Stomach (tissue), 9 donors: ENCODE measurements around the gene DENND6B. TPM values are rescaled to one million over a fixed set of nuclear protein-coding genes. Genes with fewer than 3 reads are reported as not detected.

Experiments used
- DNase-seq, 2 donors: peaks; one replicate each; pipeline versions ENCODE4 v3.0.0 to v3.0.0-alpha.2; 2013 to 2019
- H3K27ac ChIP-seq, 5 donors: fragments of 200-600 bp in 4 of 5; sonication (generic) in 4 of 5; one replicate each; pipeline ENCODE4 v1.5.1; 2013 to 2019; ENCODE audit warnings: mild to moderate bottlenecking in 1 of 5, moderate library complexity in 1 of 5
- H3K27me3 ChIP-seq, 3 donors: fragments of 200-600 bp; sonication (generic); one replicate each; pipeline ENCODE4 v1.5.1; 2017 to 2019; ENCODE audit warnings: mixed run types in 1 of 3
- H3K36me3 ChIP-seq, 4 donors: fragments of 200-600 bp; sonication (generic); 1 replicate in 3 of 4; 2 replicates in 1 of 4; pipeline ENCODE4 v1.5.1; 2016 to 2019
- H3K4me1 ChIP-seq, 4 donors: fragments of 200-600 bp; sonication (generic); one replicate each; pipeline ENCODE4 v1.5.1; 2016 to 2019
- H3K4me3 ChIP-seq, 4 donors: fragments of 200-600 bp; sonication (generic) in 3 of 4; one replicate each; pipeline ENCODE4 v1.5.1; 2016 to 2019; ENCODE audit warnings: mild to moderate bottlenecking in 1 of 4
- H3K9me3 ChIP-seq, 4 donors: fragments of 200-600 bp; sonication (generic); one replicate each; pipeline ENCODE4 v1.5.1; 2016 to 2019
- EP300 ChIP-seq: sonication (generic); formaldehyde crosslinking; IDR thresholded peaks from one replicate; pipeline ENCODE4 v1.6.1; 2017; ENCODE audit warnings: antibody characterized with exemption
- POLR2A ChIP-seq, 4 donors: fragments of 450-650 bp; IDR thresholded peaks; one replicate each; pipeline ENCODE4 v1.6.1; 2016; ENCODE audit warnings: antibody characterized with exemption in 4 of 4, control low read depth in 2 of 4, mild to moderate bottlenecking in 1 of 4, moderate library complexity in 1 of 4
- POLR2AphosphoS5 ChIP-seq, 3 donors: sonication (generic); formaldehyde crosslinking; IDR thresholded peaks; one replicate each; pipeline ENCODE4 v1.6.1; 2016; ENCODE audit warnings: antibody characterized with exemption in 3 of 3
- WGBS, 5 donors: extraction: QIAGEN DNeasy Blood & Tissue Kit in 3 of 5; methylation state at CpG; one replicate each; pipeline versions ENCODE4 v1.1.5 to v1.1.7; 2013 to 2018; 5-methylcytosine and 5-hydroxymethylcytosine counted together
- intact Hi-C: fragments of 100-400 bp; cut with DNase I; formaldehyde crosslinking; loops from one replicate; pipeline ENCODE4 v1.15.1; 2023; ENCODE audit warnings: low total_unique reads
- polyA plus RNA-seq, 3 donors: library from polyadenylated mRNA; stranded (reverse); fragments of 200-250 nt; gene quantifications; one replicate each; pipeline ENCODE4 v1.2.3, GENCODE V29; 2013
- total RNA-seq, 5 donors: library from RNA; depleted of rRNA; stranded (reverse); fragments of >200 nt; gene quantifications; one replicate each; pipeline versions ENCODE4 v1.1.0 to v1.2.3, GENCODE V29; 2014 to 2016
- TF ChIP-seq, protein P1 (sequence below), 7 experiments: fragments of 450-650 bp in 4 of 7; fragments of 200-600 bp in 3 of 7; sonication (generic) in 3 of 7; IDR thresholded peaks; one replicate each; pipeline ENCODE4 v1.5.1; 2016 to 2019; ENCODE audit warnings: antibody characterized with exemption in 7 of 7, control low read depth in 2 of 7, mild to moderate bottlenecking in 1 of 7
- donor health status: healthy with polysubstance abuse.
- donor health status: Bipolar disorder and iron deficiency.
- donor health status: healthy.

The DENND6B gene
- total and polyA plus RNA-seq, 8 donors = 2.0 to 13.4 (median 4.0) TPM

- Histone ChIP-seq H3K4me1 (peaks cover 15 to 58% (median 54%) of the 10 kb centered on the region in 4 donors), H3K9me3 (no peaks in the 10 kb centered on the region), H3K4me3 (peak overlapping the region; percentile 48 to 56 (median 52)), H3K27me3 (peaks cover 0 to 62% (median 21%) of the 10 kb centered on the region in 3 donors), H3K36me3 (peaks cover 0 to 2% (median 0%) of the 10 kb centered on the region in 4 donors), H3K27ac (peak overlapping the region; percentile 12 to 71 (median 53))
- WGBS, 5 donors = 1 to 5% (median 1%) methylated on average over 20 to 92 of the region's 92 CpGs
- peak; percentile 51 to 83 for DNase-seq
- TF ChIP-seq POLR2AphosphoS5 (IDR thresholded peaks at IDR 0.05) (no peak), EP300 (no peak)
- intact Hi-C loops = no loop called here
Observed at GRCh38 chr22:50260801-50261614, 65.8 kb downstream of the DENND6B start.

DNA sequence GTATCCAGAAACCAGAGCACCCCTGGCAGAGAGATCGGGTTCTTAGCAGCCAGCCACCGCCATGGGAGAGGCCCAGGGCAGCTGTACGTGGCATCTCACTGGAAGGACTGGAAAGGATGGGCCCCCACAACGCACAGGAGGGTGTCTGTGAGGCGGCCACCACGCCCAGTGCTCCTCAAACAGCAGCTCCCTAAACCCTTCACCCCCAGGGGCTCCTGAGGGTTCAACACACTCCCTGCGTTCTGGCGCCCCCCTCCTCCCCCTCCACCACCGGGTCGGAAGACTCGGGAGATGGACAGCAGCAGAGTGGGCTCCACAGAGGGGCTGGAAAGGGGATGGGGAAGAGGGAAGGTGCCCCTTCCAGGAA, 66.4 kb downstream of the DENND6B start:
- Histone ChIP-seq H3K9me3 (no peaks in the 10 kb centered on the region), H3K4me1 (peaks cover 15 to 58% (median 54%) of the 10 kb centered on the region in 4 donors), H3K4me3 (peak overlapping the region; percentile 48 to 56 (median 52)), H3K27me3 (peaks cover 0 to 62% (median 21%) of the 10 kb centered on the region in 3 donors), H3K36me3 (peaks cover 0 to 8% (median 2%) of the 10 kb centered on the region in 4 donors), H3K27ac (peak overlapping the region in 2 of 5 donors; percentile 70 to 71)
- 28 to 37% (median 32%) methylated on average over 8 to 11 of the region's 11 CpGs for WGBS, 5 donors
- no peak for DNase-seq
- intact Hi-C loops = no loop called here
- no peak for TF ChIP-seq POLR2AphosphoS5 (IDR thresholded peaks at IDR 0.05)
- no peak for TF ChIP-seq POLR2A (IDR thresholded peaks at IDR 0.05)
- TF ChIP-seq, protein P1, sequence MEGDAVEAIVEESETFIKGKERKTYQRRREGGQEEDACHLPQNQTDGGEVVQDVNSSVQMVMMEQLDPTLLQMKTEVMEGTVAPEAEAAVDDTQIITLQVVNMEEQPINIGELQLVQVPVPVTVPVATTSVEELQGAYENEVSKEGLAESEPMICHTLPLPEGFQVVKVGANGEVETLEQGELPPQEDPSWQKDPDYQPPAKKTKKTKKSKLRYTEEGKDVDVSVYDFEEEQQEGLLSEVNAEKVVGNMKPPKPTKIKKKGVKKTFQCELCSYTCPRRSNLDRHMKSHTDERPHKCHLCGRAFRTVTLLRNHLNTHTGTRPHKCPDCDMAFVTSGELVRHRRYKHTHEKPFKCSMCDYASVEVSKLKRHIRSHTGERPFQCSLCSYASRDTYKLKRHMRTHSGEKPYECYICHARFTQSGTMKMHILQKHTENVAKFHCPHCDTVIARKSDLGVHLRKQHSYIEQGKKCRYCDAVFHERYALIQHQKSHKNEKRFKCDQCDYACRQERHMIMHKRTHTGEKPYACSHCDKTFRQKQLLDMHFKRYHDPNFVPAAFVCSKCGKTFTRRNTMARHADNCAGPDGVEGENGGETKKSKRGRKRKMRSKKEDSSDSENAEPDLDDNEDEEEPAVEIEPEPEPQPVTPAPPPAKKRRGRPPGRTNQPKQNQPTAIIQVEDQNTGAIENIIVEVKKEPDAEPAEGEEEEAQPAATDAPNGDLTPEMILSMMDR (IDR thresholded peaks at IDR 0.05) = no peak
- TF ChIP-seq EP300 = no peak

GRCh38 chr22:50259302-50259701, 67.5 kb downstream of the DENND6B start:
- Histone ChIP-seq H3K4me1 (peaks cover 15 to 58% (median 54%) of the 10 kb centered on the region in 4 donors), H3K27ac (no peak overlapping the region), H3K4me3 (no peak overlapping the region), H3K36me3 (peaks cover 0 to 12% (median 4%) of the 10 kb centered on the region in 4 donors), H3K9me3 (no peaks in the 10 kb centered on the region), H3K27me3 (peaks cover 0 to 62% (median 21%) of the 10 kb centered on the region in 3 donors)
- TF ChIP-seq EP300 = no peak
- no peak for TF ChIP-seq POLR2AphosphoS5 (IDR thresholded peaks at IDR 0.05)
- no peak for TF ChIP-seq POLR2A (IDR thresholded peaks at IDR 0.05)
- TF ChIP-seq, protein P1 (IDR thresholded peaks at IDR 0.05) = no peak
- WGBS, 5 donors = 89 to 94% (median 92%) methylated on average over 15 of the region's 15 CpGs
- DNase-seq = no peak
- intact Hi-C loops = loop anchor here (10.0 kb wide), 1 partner anchor 245 kb away; the partner anchor contains the start of genes LMF2 and NCAPH2

Other genes starting within 250 kb of the DENND6B start
- gene MLC1, start 241.6 kb downstream of the DENND6B start, total RNA-seq = not detected
- gene MLC1, start 241.6 kb downstream of the DENND6B start, polyA plus RNA-seq = not detected
- 1 to 10 TPM in 2 of 5 donors, not detected in 3; 2.0 to 2.8 TPM for gene MOV10L1, start 237.0 kb downstream of the DENND6B start, total RNA-seq
- gene MOV10L1, start 237.0 kb downstream of the DENND6B start, polyA plus RNA-seq = under 1 TPM; 0.12 to 0.46 (median 0.40) TPM
- gene PANX2, start 156.3 kb downstream of the DENND6B start, total RNA-seq = 1 to 10 TPM in 2 of 5 donors, under 1 TPM in 1, not detected in 2; 0.29 to 1.8 (median 1.6) TPM
- gene PANX2, start 156.3 kb downstream of the DENND6B start, polyA plus RNA-seq = 1 to 10 TPM in 1 of 3 donors, under 1 TPM in 1, not detected in 1; 0.25 to 1.1 TPM
- 100 to 1,000 TPM in 2 of 5 donors, 10 to 100 TPM in 3; 13.2 to 245 (median 56.7) TPM for gene TRABD, start 141.1 kb downstream of the DENND6B start, total RNA-seq
- gene TRABD, start 141.1 kb downstream of the DENND6B start, polyA plus RNA-seq = 10 to 100 TPM; 41.4 to 46.4 (median 45.5) TPM
- 100 to 1,000 TPM in 1 of 5 donors, 10 to 100 TPM in 4; 10.1 to 185 (median 57.2) TPM for gene SELENOO, start 126.0 kb downstream of the DENND6B start, total RNA-seq
- 10 to 100 TPM; 30.9 to 37.5 (median 33.1) TPM for gene SELENOO, start 126.0 kb downstream of the DENND6B start, polyA plus RNA-seq
- 100 to 1,000 TPM in 1 of 5 donors, 10 to 100 TPM in 4; 40.4 to 112 (median 91.5) TPM for gene TUBGCP6, start 82.0 kb downstream of the DENND6B start, total RNA-seq
- gene TUBGCP6, start 82.0 kb downstream of the DENND6B start, polyA plus RNA-seq = 10 to 100 TPM; 37.8 to 59.0 (median 38.8) TPM
- gene HDAC10, start 75.7 kb downstream of the DENND6B start, total RNA-seq = 100 to 1,000 TPM in 2 of 5 donors, 10 to 100 TPM in 3; 15.4 to 156 (median 74.1) TPM
- 10 to 100 TPM; 24.7 to 41.4 (median 36.2) TPM for gene HDAC10, start 75.7 kb downstream of the DENND6B start, polyA plus RNA-seq
- gene MAPK12, start 65.3 kb downstream of the DENND6B start, total RNA-seq = 10 to 100 TPM in 2 of 5 donors, 1 to 10 TPM in 3; 5.2 to 49.6 (median 9.3) TPM
- gene MAPK12, start 65.3 kb downstream of the DENND6B start, polyA plus RNA-seq = 1 to 10 TPM; 4.7 to 9.3 (median 7.1) TPM
- 10 to 100 TPM in 1 of 5 donors, 1 to 10 TPM in 2, under 1 TPM in 1, not detected in 1; 0.29 to 10.1 (median 5.7) TPM for gene MAPK11, start 56.6 kb downstream of the DENND6B start, total RNA-seq
- 10 to 100 TPM in 2 of 3 donors, 1 to 10 TPM in 1; 8.5 to 13.6 (median 12.3) TPM for gene MAPK11, start 56.6 kb downstream of the DENND6B start, polyA plus RNA-seq
- 100 to 1,000 TPM; 105 to 648 (median 400) TPM for gene PLXNB2, start 19.4 kb downstream of the DENND6B start, total RNA-seq
- gene PLXNB2, start 19.4 kb downstream of the DENND6B start, polyA plus RNA-seq = 100 to 1,000 TPM in 2 of 3 donors, 10 to 100 TPM in 1; 50.3 to 197 (median 147) TPM
- 100 to 1,000 TPM in 3 of 5 donors, 10 to 100 TPM in 2; 54.9 to 243 (median 151) TPM for gene PPP6R2, start 16.3 kb upstream of the DENND6B start, total RNA-seq
- gene PPP6R2, start 16.3 kb upstream of the DENND6B start, polyA plus RNA-seq = 10 to 100 TPM; 24.4 to 36.5 (median 28.7) TPM
- gene SBF1, start 148.0 kb upstream of the DENND6B start, total RNA-seq = 100 to 1,000 TPM in 1 of 5 donors, 10 to 100 TPM in 4; 34.9 to 122 (median 65.2) TPM
- gene SBF1, start 148.0 kb upstream of the DENND6B start, polyA plus RNA-seq = 10 to 100 TPM in 2 of 3 donors, 1 to 10 TPM in 1; 9.6 to 42.3 (median 25.0) TPM
- 1 to 10 TPM in 1 of 5 donors, under 1 TPM in 1, not detected in 3; 0.37 to 1.3 TPM for gene ADM2, start 154.5 kb upstream of the DENND6B start, total RNA-seq
- gene ADM2, start 154.5 kb upstream of the DENND6B start, polyA plus RNA-seq = 1 to 10 TPM; 1.5 to 3.7 (median 1.6) TPM
- not detected for gene MIOX, start 159.8 kb upstream of the DENND6B start, total RNA-seq
- gene MIOX, start 159.8 kb upstream of the DENND6B start, polyA plus RNA-seq = under 1 TPM in 1 of 3 donors, not detected in 2; 0.40 TPM
- 100 to 1,000 TPM in 1 of 5 donors, 10 to 100 TPM in 4; 11.9 to 212 (median 58.5) TPM for gene LMF2, start 180.7 kb upstream of the DENND6B start, total RNA-seq
- 10 to 100 TPM; 13.1 to 73.4 (median 25.6) TPM for gene LMF2, start 180.7 kb upstream of the DENND6B start, polyA plus RNA-seq
- 10 to 100 TPM; 12.9 to 34.8 (median 23.2) TPM for gene NCAPH2, start 181.2 kb upstream of the DENND6B start, total RNA-seq
- 10 to 100 TPM; 34.5 to 47.9 (median 38.4) TPM for gene NCAPH2, start 181.2 kb upstream of the DENND6B start, polyA plus RNA-seq
- not detected for gene SCO2, start 198.6 kb upstream of the DENND6B start, total RNA-seq
- 1 to 10 TPM in 2 of 3 donors, under 1 TPM in 1; 0.92 to 7.5 (median 1.9) TPM for gene SCO2, start 198.6 kb upstream of the DENND6B start, polyA plus RNA-seq
- 100 to 1,000 TPM in 2 of 5 donors, 10 to 100 TPM in 3; 14.3 to 146 (median 78.8) TPM for gene TYMP, start 203.0 kb upstream of the DENND6B start, total RNA-seq
- gene TYMP, start 203.0 kb upstream of the DENND6B start, polyA plus RNA-seq = 100 to 1,000 TPM in 1 of 3 donors, 10 to 100 TPM in 2; 46.3 to 162 (median 61.6) TPM
- gene KLHDC7B, start 218.9 kb upstream of the DENND6B start, total RNA-seq = not detected
- gene KLHDC7B, start 218.9 kb upstream of the DENND6B start, polyA plus RNA-seq = under 1 TPM in 2 of 3 donors, not detected in 1; 0.25 to 0.46 TPM
- not detected for gene SYCE3, start 235.9 kb upstream of the DENND6B start, total RNA-seq
- gene SYCE3, start 235.9 kb upstream of the DENND6B start, polyA plus RNA-seq = 1 to 10 TPM in 1 of 3 donors, under 1 TPM in 1, not detected in 1; 0.80 to 1.9 TPM